HG02870 (cell line): ENCODE results near the gene HEATR3.
"Not testable (repeated sequence)": the region's sequence is repeated elsewhere in the genome, so short reads cannot be mapped to it uniquely, and the experiment has no call there.

Experiments
- ATAC-seq: cut with Tn5 transposase; IDR thresholded peaks from one replicate; pipeline ENCODE4 v1.9.1; 2021; ENCODE audit warnings: mild to moderate bottlenecking, moderate library complexity; ENCODE audit not compliant: unreplicated experiment

The HEATR3 gene

GRCh38 chr16:50096791-50097190, 31.0 kb downstream of the HEATR3 start:
- ATAC-seq = no peak

- no peak for ATAC-seq
These were observed 34.3 kb downstream of the HEATR3 start for GRCh38 chr16:50099957-50100648.

- peak; percentile 91 for ATAC-seq
These were observed 36.4 kb downstream of the HEATR3 start for GRCh38 chr16:50102051-50102746.

GRCh38 chr16:50103764-50104163, 38.0 kb downstream of the HEATR3 start:
- no peak for ATAC-seq

- ATAC-seq = no peak
These were observed 48.8 kb downstream of the HEATR3 start for GRCh38 chr16:50114357-50115129.

GRCh38 chr16:50120711-50121110, 54.9 kb downstream of the HEATR3 start:
- no peak for ATAC-seq

- ATAC-seq = peak; percentile 52
These were observed 55.5 kb downstream of the HEATR3 start for GRCh38 chr16:50121278-50121677.

GRCh38 chr16:50121721-50122445, 56.1 kb downstream of the HEATR3 start:
- peak; percentile 65 for ATAC-seq

- no peak for ATAC-seq
These were observed 57.6 kb downstream of the HEATR3 start for GRCh38 chr16:50123417-50123816.

- ATAC-seq = no peak
These were observed 59.0 kb downstream of the HEATR3 start for GRCh38 chr16:50124769-50125168.

- no peak for ATAC-seq
These were observed 60.4 kb downstream of the HEATR3 start for GRCh38 chr16:50126183-50126582.

- not testable (repeated sequence) for ATAC-seq
These were observed 66.8 kb downstream of the HEATR3 start for GRCh38 chr16:50132571-50132970.

GRCh38 chr16:50133214-50133613, 67.4 kb downstream of the HEATR3 start:
- no peak for ATAC-seq

- no peak for ATAC-seq
These were observed 70.6 kb downstream of the HEATR3 start for GRCh38 chr16:50136399-50136798.

GRCh38 chr16:50137268-50137667, 71.5 kb downstream of the HEATR3 start:
- no peak for ATAC-seq

- no peak for ATAC-seq
These were observed 73.8 kb downstream of the HEATR3 start for GRCh38 chr16:50139580-50139979.

- ATAC-seq = no peak
These were observed 78.4 kb downstream of the HEATR3 start for GRCh38 chr16:50144211-50144610.

GRCh38 chr16:50146479-50147435, 81.0 kb downstream of the HEATR3 start:
- ATAC-seq = no peak

- ATAC-seq = no peak
These were observed 85.6 kb downstream of the HEATR3 start for GRCh38 chr16:50151322-50151721.

- ATAC-seq = no peak
These were observed 86.0 kb downstream of the HEATR3 start for GRCh38 chr16:50151756-50152155.
